ENCODE measurements around the gene IFIT5.
"Not testable (repeated sequence)": the region's sequence is repeated elsewhere in the genome, so short reads cannot be mapped to it uniquely, and the experiment has no call there.

The IFIT5 gene

GRCh38 chr10:89391907-89392756 lies 22.2 kb upstream of the IFIT5 start, which contains the start of gene IFIT1:
Gene IFIT1 (plus strand): TSS chr10:89392623. CDS start chr10:89392713, 90 bp downstream.
- DNase-seq, result peak in 41 of 58 donors; percentile 11 to 92 (median 48)

GRCh38 chr10:89392974-89393373 lies 21.4 kb upstream of the IFIT5 start:
- peak in 13 of 58 donors; percentile 7 to 35 (median 17) for DNase-seq

GRCh38 chr10:89393898-89394297 lies 20.5 kb upstream of the IFIT5 start:
- no peak for DNase-seq

GRCh38 chr10:89395141-89395540 lies 19.2 kb upstream of the IFIT5 start:
- DNase-seq, result no peak

- no peak for DNase-seq
These were observed 16.2 kb upstream of the IFIT5 start for GRCh38 chr10:89398003-89398749.

- DNase-seq, result no peak
These were observed 14.4 kb upstream of the IFIT5 start for GRCh38 chr10:89399956-89400355.

- no peak for DNase-seq
These were observed 11.3 kb upstream of the IFIT5 start for GRCh38 chr10:89403043-89403442.

- no peak for DNase-seq
These were observed 10.0 kb upstream of the IFIT5 start for GRCh38 chr10:89404104-89405047.

GRCh38 chr10:89406178-89406577 lies 8.2 kb upstream of the IFIT5 start:
- not testable (repeated sequence) for DNase-seq

GRCh38 chr10:89407792-89408191 lies 6.6 kb upstream of the IFIT5 start:
- not testable (repeated sequence) for DNase-seq

- not testable (repeated sequence) for DNase-seq
These were observed 5.1 kb upstream of the IFIT5 start for GRCh38 chr10:89409282-89409681.

- DNase-seq, result not testable (repeated sequence)
These were observed 3.8 kb upstream of the IFIT5 start for GRCh38 chr10:89410551-89410950.

GRCh38 chr10:89411135-89411534 lies 3.2 kb upstream of the IFIT5 start:
- DNase-seq, result not testable (repeated sequence)

- not testable (repeated sequence) for DNase-seq
These were observed 2.1 kb upstream of the IFIT5 start for GRCh38 chr10:89412276-89412675.

GRCh38 chr10:89413398-89413912 lies 913 bp upstream of the IFIT5 start:
- no peak for DNase-seq

- DNase-seq, result peak in 46 of 58 donors; percentile 19 to 85 (median 61)
These were observed 782 bp downstream of the IFIT5 start for GRCh38 chr10:89414879-89415821.

GRCh38 chr10:89416465-89416864 lies 2.1 kb downstream of the IFIT5 start:
- DNase-seq, result no peak

GRCh38 chr10:89419548-89419947 lies 5.2 kb downstream of the IFIT5 start:
- no peak for DNase-seq

- no peak for DNase-seq
These were observed 6.7 kb downstream of the IFIT5 start for GRCh38 chr10:89421018-89421476.

- DNase-seq, result no peak
These were observed 10.6 kb downstream of the IFIT5 start for GRCh38 chr10:89425000-89425399.

Measured in anterior cingulate cortex (tissue), 58 donors.